Natural killer cell (primary cell): ENCODE results near the gene MEF2B. TPM values are rescaled to one million over a fixed set of nuclear protein-coding genes. Genes with fewer than 3 reads are reported as not detected.

Experiments
- ATAC-seq, 3 donors: fragments of 150-1000 bp in 2 of 3; fragments of 200-7000 bp in 1 of 3; cut with Tn5 transposase; 1 replicate in 1 of 3; 2 replicates in 2 of 3; pipeline ENCODE4 v1.10.0; 2021; ENCODE audit warnings: mild to moderate bottlenecking in 2 of 3, moderate library complexity in 2 of 3
- DNase-seq, 2 donors: peaks; one replicate each; pipeline versions ENCODE4 v3.0.0 to v3.0.0-alpha.2; 2013 to 2021; ENCODE audit warnings: mixed read lengths in 1 of 2
- H3K27ac ChIP-seq: one replicate; pipeline ENCODE4 v1.5.1; 2013; ENCODE audit warnings: mild to moderate bottlenecking, low read length
- H3K27me3 ChIP-seq: one replicate; pipeline ENCODE4 v1.6.1; 2013; ENCODE audit warnings: low read length; ENCODE audit not compliant: control insufficient read depth, insufficient read depth
- H3K36me3 ChIP-seq: one replicate; pipeline ENCODE4 v1.6.1; 2013; ENCODE audit warnings: low read length; ENCODE audit not compliant: control insufficient read depth, insufficient read depth
- H3K4me1 ChIP-seq: one replicate; pipeline ENCODE4 v1.6.1; 2013; ENCODE audit warnings: low read length; ENCODE audit not compliant: control insufficient read depth, insufficient read depth
- H3K4me3 ChIP-seq: one replicate; pipeline ENCODE4 v1.5.1; 2013; ENCODE audit warnings: low read length
- H3K9me3 ChIP-seq: one replicate; pipeline ENCODE4 v1.6.1; 2013; ENCODE audit warnings: low read length; ENCODE audit not compliant: control insufficient read depth, insufficient read depth
- H3K27ac Mint-ChIP-seq, 2 donors: one replicate each; pipeline ENCODE4 v1.8.0; 2022; ENCODE audit warnings: mild to moderate bottlenecking in 2 of 2, mixed read lengths in 2 of 2, moderate library complexity in 1 of 2
- H3K27me3 Mint-ChIP-seq, 2 donors: one replicate each; pipeline ENCODE4 v1.8.0; 2022; ENCODE audit warnings: low read depth in 2 of 2, mixed read lengths in 2 of 2
- H3K36me3 Mint-ChIP-seq: one replicate; pipeline ENCODE4 v1.8.0; 2022; ENCODE audit warnings: mixed read lengths
- H3K4me1 Mint-ChIP-seq, 2 donors: one replicate each; pipeline ENCODE4 v1.8.0; 2022; ENCODE audit warnings: mixed read lengths in 2 of 2
- H3K4me3 Mint-ChIP-seq: one replicate; pipeline ENCODE4 v1.8.0; 2022; ENCODE audit warnings: mild to moderate bottlenecking, moderate library complexity, mixed read lengths
- H3K9me3 Mint-ChIP-seq, 2 donors: one replicate each; pipeline ENCODE4 v1.8.0; 2022; ENCODE audit warnings: mixed read lengths in 2 of 2
- CTCF ChIP-seq: fragments of 200-600 bp; IDR thresholded peaks from one replicate; pipeline ENCODE4 v1.8.0; 2022; ENCODE audit warnings: antibody characterized with exemption
- WGBS: methylation state at CpG from one replicate; pipeline ENCODE4 v1.1.7; 2013; ENCODE audit warnings: missing lambda C conversion rate; ENCODE audit not compliant: insufficient coverage; 5-methylcytosine and 5-hydroxymethylcytosine counted together
- intact Hi-C: fragments of 100-400 bp; cut with micrococcal nuclease; formaldehyde crosslinking; loops from one replicate; pipeline ENCODE4 v1.14.2; 2022
- total RNA-seq, 4 donors: library from RNA; stranded (reverse); fragments of 120-200 nt in 1 of 4; gene quantifications; one replicate each; pipeline versions ENCODE4 v1.2.3 to v1.2.4, GENCODE V29; 2013 to 2022

Gene MEF2B
- total RNA-seq, 3 donors from 2014 or later (not counting 1 experiment from before 2014, with no cell fraction given), result 4.7 to 7.0 (median 5.6) TPM

GRCh38 chr19:19142347-19142746, 27.7 kb downstream of the MEF2B start:
- no peak overlapping the region for H3K27ac Mint-ChIP-seq
- Histone ChIP-seq H3K9me3 (no peaks in the 10 kb centered on the region), H3K27me3 (no peaks in the 10 kb centered on the region), H3K4me3 (no peak overlapping the region), H3K27ac (no peak overlapping the region), H3K4me1 (peaks cover 26% of the 10 kb centered on the region), H3K36me3 (no peaks in the 10 kb centered on the region)
- H3K4me1 Mint-ChIP-seq, result peaks cover 17 to 21% of the 10 kb centered on the region in 2 donors
- H3K4me3 Mint-ChIP-seq, result no peak overlapping the region
- no peak for DNase-seq
- no peaks in the 10 kb centered on the region for H3K27me3 Mint-ChIP-seq
- H3K9me3 Mint-ChIP-seq, result no peaks in the 10 kb centered on the region
- intact Hi-C loops, result no loop called here
- ATAC-seq, result no peak
- no peak for TF ChIP-seq CTCF
- 97% methylated on average over 12 of the region's 12 CpGs for WGBS
- no peaks in the 10 kb centered on the region for H3K36me3 Mint-ChIP-seq

GRCh38 chr19:19140476-19140875, 29.6 kb downstream of the MEF2B start:
- H3K36me3 ChIP-seq, result no peaks in the 10 kb centered on the region
- Mint-ChIP-seq H3K27ac (no peak overlapping the region), H3K4me3 (no peak overlapping the region), H3K9me3 (no peaks in the 10 kb centered on the region), H3K36me3 (no peaks in the 10 kb centered on the region), H3K27me3 (no peaks in the 10 kb centered on the region), H3K4me1 (peaks cover 17 to 23% of the 10 kb centered on the region in 2 donors)
- H3K27me3 ChIP-seq, result no peaks in the 10 kb centered on the region
- DNase-seq, result no peak
- no peak overlapping the region for H3K27ac ChIP-seq
- intact Hi-C loops, result no loop called here
- no peak overlapping the region for H3K4me3 ChIP-seq
- no peaks in the 10 kb centered on the region for H3K9me3 ChIP-seq
- ATAC-seq, result no peak
- 79% methylated on average over 5 of the region's 5 CpGs for WGBS
- H3K4me1 ChIP-seq, result peaks cover 19% of the 10 kb centered on the region
- no peak for TF ChIP-seq CTCF

GRCh38 chr19:19139876-19140229, 30.2 kb downstream of the MEF2B start:
- H3K4me3 ChIP-seq, result no peak overlapping the region
- DNase-seq (no peak), ATAC-seq (no peak)
- peaks cover 17 to 29% of the 10 kb centered on the region in 2 donors for H3K4me1 Mint-ChIP-seq
- no peaks in the 10 kb centered on the region for H3K9me3 Mint-ChIP-seq
- WGBS, result 46% methylated on average over 5 of the region's 5 CpGs
- TF ChIP-seq CTCF, result peak; percentile 34
- intact Hi-C loops, result loop anchor here (1.0 to 2.0 kb wide), 2 partner anchors 77 to 87 kb away; partner anchors contain the start of gene SLC25A42
- no peaks in the 10 kb centered on the region for H3K27me3 Mint-ChIP-seq
- H3K4me3 Mint-ChIP-seq, result no peak overlapping the region
- no peaks in the 10 kb centered on the region for H3K9me3 ChIP-seq
- H3K36me3 Mint-ChIP-seq, result no peaks in the 10 kb centered on the region
- H3K4me1 ChIP-seq, result peaks cover 22% of the 10 kb centered on the region
- H3K27ac ChIP-seq, result no peak overlapping the region
- no peak overlapping the region for H3K27ac Mint-ChIP-seq
- no peaks in the 10 kb centered on the region for H3K27me3 ChIP-seq
- no peaks in the 10 kb centered on the region for H3K36me3 ChIP-seq
